Measurements from ENCODE around the gene GPC3. TPM values are rescaled to one million over a fixed set of nuclear protein-coding genes. Genes with fewer than 3 reads are reported as not detected.

Gene GPC3
- total and polyA plus RNA-seq, 2 of the 4 experiments (the other 2 are of a cell fraction) = not detected

DNA sequence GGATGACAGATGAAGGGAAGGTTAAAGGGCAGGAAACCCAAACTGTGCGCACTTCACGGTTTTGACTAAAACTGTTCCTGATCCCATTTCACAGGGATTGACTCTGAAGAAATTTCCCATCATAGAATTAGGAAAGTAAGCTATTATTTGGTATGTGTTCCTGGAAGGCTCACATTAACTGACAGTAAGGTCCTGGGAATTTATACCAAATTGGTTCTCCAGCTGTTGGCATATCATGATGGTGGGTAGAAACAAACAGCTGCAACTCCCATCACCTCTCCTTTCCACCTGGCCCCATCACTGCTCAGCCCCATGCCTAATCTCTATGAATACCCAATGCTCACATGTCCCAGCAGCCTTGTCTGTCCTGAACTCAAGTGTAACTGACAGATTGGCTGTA lies 121.2 kb downstream of the GPC3 start:
- in situ Hi-C loops (cut with MboI; ENCODE audit: low sequenced_read_pairs) (no loop called here), dilution Hi-C loops (cut with HindIII; ENCODE audit: low sequenced_read_pairs, unreplicated experiment) (no loop called here)
- CTCF ChIA-PET = no interaction called here

More for the DNA sequence above, 121.2 kb downstream of the GPC3 start:
- H3K27ac ChIP-seq (ENCODE audit: insufficient read depth, low read length) = no peak overlapping the region
- no peaks in the 10 kb centered on the region; the same call in 1 of the 2 replicates for H3K27me3 ChIP-seq (ENCODE audit: control insufficient read depth, insufficient read depth, low read length)
- H3K4ac ChIP-seq (ENCODE audit: low read depth, low read length) = no peak overlapping the region
- no peak overlapping the region for H2AK9ac ChIP-seq (replicated peaks; ENCODE audit: low read depth, low read length, poor library complexity)
- H2BK20ac ChIP-seq (ENCODE audit: low read depth, low read length) = no peak overlapping the region
- no peak overlapping the region for H3K4me2 ChIP-seq (ENCODE audit: low read depth, low read length)
- ATAC-seq (ENCODE audit: low read depth) (no peak), DNase-seq (no peak)
- no peak overlapping the region for H2BK15ac ChIP-seq (ENCODE audit: low read depth, low read length)
- intact Hi-C loops (cut with micrococcal nuclease) = no loop called here
- no peaks in the 10 kb centered on the region for H3K36me3 ChIP-seq (ENCODE audit: control insufficient read depth, insufficient read depth, low read length)
- no peak overlapping the region for H4K5ac ChIP-seq (ENCODE audit: low read depth, low read length)
- H3K9me1 ChIP-seq (ENCODE audit: insufficient read depth, low read length) = no peaks in the 10 kb centered on the region
- H3K9me3 ChIP-seq (ENCODE audit: control insufficient read depth, insufficient read depth, low read length) = no peaks in the 10 kb centered on the region
- H4K91ac ChIP-seq (ENCODE audit: insufficient read depth, low read depth, low read length) = no peak overlapping the region
- TF ChIP-seq POLR2A (IDR thresholded peaks at IDR 0.05; ENCODE audit: low read depth, low read length) = no peak
- TF ChIP-seq, protein P1, sequence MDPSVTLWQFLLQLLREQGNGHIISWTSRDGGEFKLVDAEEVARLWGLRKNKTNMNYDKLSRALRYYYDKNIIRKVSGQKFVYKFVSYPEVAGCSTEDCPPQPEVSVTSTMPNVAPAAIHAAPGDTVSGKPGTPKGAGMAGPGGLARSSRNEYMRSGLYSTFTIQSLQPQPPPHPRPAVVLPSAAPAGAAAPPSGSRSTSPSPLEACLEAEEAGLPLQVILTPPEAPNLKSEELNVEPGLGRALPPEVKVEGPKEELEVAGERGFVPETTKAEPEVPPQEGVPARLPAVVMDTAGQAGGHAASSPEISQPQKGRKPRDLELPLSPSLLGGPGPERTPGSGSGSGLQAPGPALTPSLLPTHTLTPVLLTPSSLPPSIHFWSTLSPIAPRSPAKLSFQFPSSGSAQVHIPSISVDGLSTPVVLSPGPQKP (IDR thresholded peaks at IDR 0.05; ENCODE audit: borderline replicate concordance, low read depth, low read length) = no peak
- no peak for TF ChIP-seq BHLHE40 (IDR thresholded peaks at IDR 0.05; ENCODE audit: low read depth, low read length)
- TF ChIP-seq, protein P2, sequence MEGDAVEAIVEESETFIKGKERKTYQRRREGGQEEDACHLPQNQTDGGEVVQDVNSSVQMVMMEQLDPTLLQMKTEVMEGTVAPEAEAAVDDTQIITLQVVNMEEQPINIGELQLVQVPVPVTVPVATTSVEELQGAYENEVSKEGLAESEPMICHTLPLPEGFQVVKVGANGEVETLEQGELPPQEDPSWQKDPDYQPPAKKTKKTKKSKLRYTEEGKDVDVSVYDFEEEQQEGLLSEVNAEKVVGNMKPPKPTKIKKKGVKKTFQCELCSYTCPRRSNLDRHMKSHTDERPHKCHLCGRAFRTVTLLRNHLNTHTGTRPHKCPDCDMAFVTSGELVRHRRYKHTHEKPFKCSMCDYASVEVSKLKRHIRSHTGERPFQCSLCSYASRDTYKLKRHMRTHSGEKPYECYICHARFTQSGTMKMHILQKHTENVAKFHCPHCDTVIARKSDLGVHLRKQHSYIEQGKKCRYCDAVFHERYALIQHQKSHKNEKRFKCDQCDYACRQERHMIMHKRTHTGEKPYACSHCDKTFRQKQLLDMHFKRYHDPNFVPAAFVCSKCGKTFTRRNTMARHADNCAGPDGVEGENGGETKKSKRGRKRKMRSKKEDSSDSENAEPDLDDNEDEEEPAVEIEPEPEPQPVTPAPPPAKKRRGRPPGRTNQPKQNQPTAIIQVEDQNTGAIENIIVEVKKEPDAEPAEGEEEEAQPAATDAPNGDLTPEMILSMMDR (conservative IDR thresholded peaks at IDR 0.05; ENCODE audit: low read depth, low read length) = no peak
- TF ChIP-seq CHD1 (IDR thresholded peaks at IDR 0.05; ENCODE audit: low read depth, low read length) = no peak
- no peak for TF ChIP-seq RCOR1 (IDR thresholded peaks at IDR 0.05; ENCODE audit: insufficient replicate concordance, low read length)
- no peak for TF ChIP-seq RFX5 (IDR thresholded peaks at IDR 0.05; ENCODE audit: low read depth, low read length)
- TF ChIP-seq MAZ (IDR thresholded peaks at IDR 0.05; ENCODE audit: borderline replicate concordance, low read depth, low read length) = no peak
- no peak for TF ChIP-seq RAD21 (IDR thresholded peaks at IDR 0.05; ENCODE audit: low read length)
- no peak for TF ChIP-seq CEBPB (IDR thresholded peaks at IDR 0.05; ENCODE audit: low read depth, low read length)
- TF ChIP-seq MAFK (IDR thresholded peaks at IDR 0.05; ENCODE audit: low read depth, low read length) = no peak
- TF ChIP-seq FOS (IDR thresholded peaks at IDR 0.05; ENCODE audit: low read depth, low read length) = no peak
- TF ChIP-seq SMC3 (IDR thresholded peaks at IDR 0.05; ENCODE audit: low read depth, low read length) = no peak
- TF ChIP-seq MXI1 (IDR thresholded peaks at IDR 0.05; ENCODE audit: borderline replicate concordance, low read depth, low read length) = no peak
- no peak for TF ChIP-seq NFE2L2 (IDR thresholded peaks at IDR 0.05; ENCODE audit: low read depth, low read length)
- TF ChIP-seq, protein P3, sequence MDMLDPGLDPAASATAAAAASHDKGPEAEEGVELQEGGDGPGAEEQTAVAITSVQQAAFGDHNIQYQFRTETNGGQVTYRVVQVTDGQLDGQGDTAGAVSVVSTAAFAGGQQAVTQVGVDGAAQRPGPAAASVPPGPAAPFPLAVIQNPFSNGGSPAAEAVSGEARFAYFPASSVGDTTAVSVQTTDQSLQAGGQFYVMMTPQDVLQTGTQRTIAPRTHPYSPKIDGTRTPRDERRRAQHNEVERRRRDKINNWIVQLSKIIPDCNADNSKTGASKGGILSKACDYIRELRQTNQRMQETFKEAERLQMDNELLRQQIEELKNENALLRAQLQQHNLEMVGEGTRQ (IDR thresholded peaks at IDR 0.05; ENCODE audit: low read depth, low read length) = no peak
- H3K9ac ChIP-seq (ENCODE audit: low read depth, low read length) = no peak overlapping the region
- H3K4me1 ChIP-seq (ENCODE audit: control insufficient read depth, insufficient read depth, low read length) = no peaks in the 10 kb centered on the region
- H4K20me1 ChIP-seq (ENCODE audit: insufficient read depth, low read length) = no peaks in the 10 kb centered on the region
- H3K56ac ChIP-seq (ENCODE audit: extremely low read depth, insufficient read depth, low read length) = no peak overlapping the region
- no peak overlapping the region for H2BK5ac ChIP-seq (ENCODE audit: low read depth, low read length, poor library complexity, severe bottlenecking)
- no CpG with 5 or more reads among the region's 2 CpGs for WGBS, 2 experiments (ENCODE audit: extremely low coverage in 2 of 2, insufficient read length in 1 of 2)
- BruUV-seq (replicated peaks) = no TSS peak
- H2BK120ac ChIP-seq (ENCODE audit: low read depth, low read length) = no peak overlapping the region
- H3K79me1 ChIP-seq (ENCODE audit: low read depth in 1 of 2, low read length in 2 of 2) = no peaks in the 10 kb centered on the region
- no peak overlapping the region for H3K18ac ChIP-seq (ENCODE audit: low read depth, low read length)
- POLR2A ChIA-PET (ENCODE audit: unreplicated experiment) = no interaction called here
- H3K4me3 ChIP-seq (ENCODE audit: insufficient read depth, low read depth, low read length) = no peak overlapping the region
- H2AK5ac ChIP-seq (ENCODE audit: low read depth, low read length) = no peak overlapping the region
- H3K14ac ChIP-seq (replicated peaks; ENCODE audit: low read depth, low read length) = no peak overlapping the region
- no peak overlapping the region for H2AFZ ChIP-seq (replicated peaks; ENCODE audit: low read length, poor library complexity)
- no peak overlapping the region for H4K8ac ChIP-seq (ENCODE audit: low read depth in 2 of 2, low read length in 2 of 2)
- H3K23ac ChIP-seq (ENCODE audit: low read depth, low read length) = no peak overlapping the region

All from IMR-90 (cell line).